OCI-LY7 (cell line): ENCODE measurements around the gene CATSPER3.

ENCODE experiments used
- EZH2phosphoT487 ChIP-seq: fragments of 200-600 bp; sonication (generic); IDR thresholded peaks from 2 replicates; pipeline ENCODE4 v1.6.1; 2018; ENCODE audit warnings: low read depth, borderline replicate concordance, mild to moderate bottlenecking, mixed run types, antibody characterized with exemption, low read length, moderate library complexity, mixed read lengths
- TF ChIP-seq, protein P1 (sequence below): fragments of 200-600 bp; sonication (generic); conservative IDR thresholded peaks from 2 replicates; pipeline ENCODE4 v1.5.1; 2014; ENCODE audit warnings: mild to moderate bottlenecking, antibody characterized with exemption, low read length, moderate library complexity, mixed read lengths

GRCh38 chr5:135032999-135033861, 65.5 kb downstream of the CATSPER3 start:
- TF ChIP-seq, protein P1, sequence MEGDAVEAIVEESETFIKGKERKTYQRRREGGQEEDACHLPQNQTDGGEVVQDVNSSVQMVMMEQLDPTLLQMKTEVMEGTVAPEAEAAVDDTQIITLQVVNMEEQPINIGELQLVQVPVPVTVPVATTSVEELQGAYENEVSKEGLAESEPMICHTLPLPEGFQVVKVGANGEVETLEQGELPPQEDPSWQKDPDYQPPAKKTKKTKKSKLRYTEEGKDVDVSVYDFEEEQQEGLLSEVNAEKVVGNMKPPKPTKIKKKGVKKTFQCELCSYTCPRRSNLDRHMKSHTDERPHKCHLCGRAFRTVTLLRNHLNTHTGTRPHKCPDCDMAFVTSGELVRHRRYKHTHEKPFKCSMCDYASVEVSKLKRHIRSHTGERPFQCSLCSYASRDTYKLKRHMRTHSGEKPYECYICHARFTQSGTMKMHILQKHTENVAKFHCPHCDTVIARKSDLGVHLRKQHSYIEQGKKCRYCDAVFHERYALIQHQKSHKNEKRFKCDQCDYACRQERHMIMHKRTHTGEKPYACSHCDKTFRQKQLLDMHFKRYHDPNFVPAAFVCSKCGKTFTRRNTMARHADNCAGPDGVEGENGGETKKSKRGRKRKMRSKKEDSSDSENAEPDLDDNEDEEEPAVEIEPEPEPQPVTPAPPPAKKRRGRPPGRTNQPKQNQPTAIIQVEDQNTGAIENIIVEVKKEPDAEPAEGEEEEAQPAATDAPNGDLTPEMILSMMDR, result no peak
- no peak for TF ChIP-seq EZH2phosphoT487
